H1 (cell line): ENCODE results near the gene BCO1.
"Not testable (repeated sequence)": the region's sequence is repeated elsewhere in the genome, so short reads cannot be mapped to it uniquely, and the experiment has no call there.

Experiments
- BCL11A ChIP-seq, 2 experiments: IDR thresholded peaks; one replicate each; pipeline ENCODE4 v1.6.1; 2011; ENCODE audit warnings: low read depth in 2 of 2, low read length in 2 of 2, mild to moderate bottlenecking in 2 of 2
- EP300 ChIP-seq, 2 experiments: IDR thresholded peaks; 1 replicate in 1 of 2; 2 replicates in 1 of 2; pipeline ENCODE4 v1.6.1; 2011 to 2012; ENCODE audit warnings: low read depth in 2 of 2, low read length in 2 of 2, mild to moderate bottlenecking in 2 of 2, borderline replicate concordance in 1 of 2, inconsistent platforms in 1 of 2, moderate library complexity in 1 of 2
- POLR2A ChIP-seq, 2 experiments: IDR thresholded peaks; 1 replicate in 1 of 2; 2 replicates in 1 of 2; pipeline ENCODE4 v1.6.1; 2011; ENCODE audit warnings: low read depth in 2 of 2, low read length in 2 of 2, mild to moderate bottlenecking in 2 of 2; ENCODE audit errors: control extremely low read depth in 1 of 2
- SIRT6 ChIP-seq: IDR thresholded peaks from one replicate; pipeline ENCODE4 v1.7.1; 2012; ENCODE audit warnings: low read length, inconsistent platforms
- SRF ChIP-seq: IDR thresholded peaks from 2 replicates; pipeline ENCODE4 v1.6.1; 2011; ENCODE audit warnings: mild to moderate bottlenecking, low read depth, low read length, moderate library complexity
- TAF1 ChIP-seq: IDR thresholded peaks from 2 replicates; pipeline ENCODE4 v1.6.1; 2011; ENCODE audit warnings: mild to moderate bottlenecking, low read depth, low read length
- TBP ChIP-seq: IDR thresholded peaks from 2 replicates; pipeline ENCODE4 v1.6.1; 2011; ENCODE audit warnings: low read depth, low read length, improper control_type of control experiment
- TF ChIP-seq, protein P1 (sequence below), 3 experiments: IDR thresholded peaks; 1 replicate in 2 of 3; 2 replicates in 1 of 3; pipeline versions ENCODE4 v1.5.1 to v1.6.1; 2011; ENCODE audit warnings: low read length in 3 of 3, mild to moderate bottlenecking in 3 of 3, inconsistent platforms in 2 of 3, low read depth in 1 of 3, moderate library complexity in 1 of 3; ENCODE audit not compliant: insufficient read depth in 1 of 3; ENCODE audit errors: control extremely low read depth in 1 of 3

DNA sequence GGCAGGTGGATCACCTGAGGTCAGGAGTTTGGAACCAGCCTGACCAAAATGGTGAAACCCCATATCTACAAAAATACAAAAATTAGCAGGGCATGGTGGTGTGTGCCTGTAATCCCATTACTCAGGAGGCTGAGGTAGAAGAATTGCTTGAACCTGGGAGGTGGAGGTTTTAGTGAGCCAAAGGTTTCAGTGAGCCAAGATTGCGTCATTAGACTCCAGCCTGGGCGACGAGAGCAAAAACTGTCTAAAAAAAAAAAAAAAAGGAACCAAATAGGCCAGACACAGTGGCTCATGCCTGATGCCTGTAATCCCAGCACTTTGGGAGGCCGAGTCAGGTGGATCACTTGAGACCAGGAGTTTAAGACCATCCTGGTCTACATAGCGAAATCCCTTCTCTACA lies 12.8 kb upstream of the BCO1 start:
- not testable (repeated sequence) for TF ChIP-seq SIRT6; BCL11A (IDR thresholded peaks at IDR 0.05; ENCODE audit: low read depth in 2 of 2, low read length in 2 of 2); TAF1; SRF; TBP; EP300 (IDR thresholded peaks at IDR 0.05; ENCODE audit: borderline replicate concordance in 1 of 2, low read depth in 2 of 2, low read length in 2 of 2); POLR2A (IDR thresholded peaks at IDR 0.05; ENCODE audit: control extremely low read depth in 1 of 2, low read depth in 2 of 2, low read length in 2 of 2)
- TF ChIP-seq, protein P1, sequence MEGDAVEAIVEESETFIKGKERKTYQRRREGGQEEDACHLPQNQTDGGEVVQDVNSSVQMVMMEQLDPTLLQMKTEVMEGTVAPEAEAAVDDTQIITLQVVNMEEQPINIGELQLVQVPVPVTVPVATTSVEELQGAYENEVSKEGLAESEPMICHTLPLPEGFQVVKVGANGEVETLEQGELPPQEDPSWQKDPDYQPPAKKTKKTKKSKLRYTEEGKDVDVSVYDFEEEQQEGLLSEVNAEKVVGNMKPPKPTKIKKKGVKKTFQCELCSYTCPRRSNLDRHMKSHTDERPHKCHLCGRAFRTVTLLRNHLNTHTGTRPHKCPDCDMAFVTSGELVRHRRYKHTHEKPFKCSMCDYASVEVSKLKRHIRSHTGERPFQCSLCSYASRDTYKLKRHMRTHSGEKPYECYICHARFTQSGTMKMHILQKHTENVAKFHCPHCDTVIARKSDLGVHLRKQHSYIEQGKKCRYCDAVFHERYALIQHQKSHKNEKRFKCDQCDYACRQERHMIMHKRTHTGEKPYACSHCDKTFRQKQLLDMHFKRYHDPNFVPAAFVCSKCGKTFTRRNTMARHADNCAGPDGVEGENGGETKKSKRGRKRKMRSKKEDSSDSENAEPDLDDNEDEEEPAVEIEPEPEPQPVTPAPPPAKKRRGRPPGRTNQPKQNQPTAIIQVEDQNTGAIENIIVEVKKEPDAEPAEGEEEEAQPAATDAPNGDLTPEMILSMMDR (IDR thresholded peaks at IDR 0.05; ENCODE audit: control extremely low read depth in 1 of 3, insufficient read depth in 1 of 3, low read depth in 1 of 3, low read length in 3 of 3): not testable (repeated sequence)
